ENCODE data around the gene VPS9D1. TPM values are rescaled to one million over a fixed set of nuclear protein-coding genes. Genes with fewer than 3 reads are reported as not detected.
A peak's percentile ranks its signal among the peaks of the same experiment; 100 is the strongest.

VPS9D1 gene
- total RNA-seq, 1 donor from 2014 or later = 12.2 TPM

- Mint-ChIP-seq H3K9me3 (ENCODE audit: unreplicated experiment) (no peaks in the 10 kb centered on the region), H3K27me3 (ENCODE audit: unreplicated experiment) (peaks cover 3% of the 10 kb centered on the region), H3K4me1 (ENCODE audit: unreplicated experiment) (no peaks in the 10 kb centered on the region), H3K36me3 (ENCODE audit: low read depth, unreplicated experiment) (peaks cover 14% of the 10 kb centered on the region), H3K4me3 (ENCODE audit: unreplicated experiment) (no peak overlapping the region), H3K27ac (ENCODE audit: unreplicated experiment) (no peak overlapping the region)
- no peak for TF ChIP-seq CTCF (IDR thresholded peaks at IDR 0.05; ENCODE audit: unreplicated experiment)
- DNase-seq (ENCODE audit: low spot score) = no peak
These were observed 40.7 kb upstream of the VPS9D1 start for GRCh38 chr16:89761304-89761922.

- peaks cover 14% of the 10 kb centered on the region for H3K36me3 Mint-ChIP-seq (ENCODE audit: low read depth, unreplicated experiment)
- no peak for DNase-seq (ENCODE audit: low spot score)
- H3K27ac Mint-ChIP-seq (ENCODE audit: unreplicated experiment) = peak overlapping the region; percentile 64
- no peaks in the 10 kb centered on the region for H3K9me3 Mint-ChIP-seq (ENCODE audit: unreplicated experiment)
- no peak for TF ChIP-seq CTCF (IDR thresholded peaks at IDR 0.05; ENCODE audit: unreplicated experiment)
- no peaks in the 10 kb centered on the region for H3K4me1 Mint-ChIP-seq (ENCODE audit: unreplicated experiment)
- H3K4me3 Mint-ChIP-seq (ENCODE audit: unreplicated experiment) = peak overlapping the region; percentile 31
- peaks cover 4% of the 10 kb centered on the region for H3K27me3 Mint-ChIP-seq (ENCODE audit: unreplicated experiment)
These were observed 39.1 kb upstream of the VPS9D1 start for GRCh38 chr16:89759746-89760340.

- DNase-seq (ENCODE audit: low spot score) = no peak
- Mint-ChIP-seq H3K27me3 (ENCODE audit: unreplicated experiment) (peaks cover 6% of the 10 kb centered on the region), H3K9me3 (ENCODE audit: unreplicated experiment) (no peaks in the 10 kb centered on the region), H3K27ac (ENCODE audit: unreplicated experiment) (peak overlapping the region; percentile 61), H3K4me3 (ENCODE audit: unreplicated experiment) (no peak overlapping the region), H3K4me1 (ENCODE audit: unreplicated experiment) (no peaks in the 10 kb centered on the region), H3K36me3 (ENCODE audit: low read depth, unreplicated experiment) (peaks cover 15% of the 10 kb centered on the region)
- TF ChIP-seq CTCF (IDR thresholded peaks at IDR 0.05; ENCODE audit: unreplicated experiment) = no peak
These were observed 28.9 kb upstream of the VPS9D1 start for GRCh38 chr16:89749637-89750036.

- H3K9me3 Mint-ChIP-seq (ENCODE audit: unreplicated experiment) = no peaks in the 10 kb centered on the region
- peaks cover 6% of the 10 kb centered on the region for H3K27me3 Mint-ChIP-seq (ENCODE audit: unreplicated experiment)
- H3K4me1 Mint-ChIP-seq (ENCODE audit: unreplicated experiment) = no peaks in the 10 kb centered on the region
- H3K4me3 Mint-ChIP-seq (ENCODE audit: unreplicated experiment) = no peak overlapping the region
- no peak overlapping the region for H3K27ac Mint-ChIP-seq (ENCODE audit: unreplicated experiment)
- peaks cover 15% of the 10 kb centered on the region for H3K36me3 Mint-ChIP-seq (ENCODE audit: low read depth, unreplicated experiment)
- no peak for DNase-seq (ENCODE audit: low spot score)
- TF ChIP-seq CTCF (IDR thresholded peaks at IDR 0.05; ENCODE audit: unreplicated experiment) = no peak
These were observed 28.2 kb upstream of the VPS9D1 start for GRCh38 chr16:89748921-89749320.

- peaks cover 6% of the 10 kb centered on the region for H3K27me3 Mint-ChIP-seq (ENCODE audit: unreplicated experiment)
- H3K27ac Mint-ChIP-seq (ENCODE audit: unreplicated experiment) = no peak overlapping the region
- no peak overlapping the region for H3K4me3 Mint-ChIP-seq (ENCODE audit: unreplicated experiment)
These were observed 27.4 kb upstream of the VPS9D1 start for GRCh38 chr16:89748076-89748475.

More at GRCh38 chr16:89748076-89748475, 27.4 kb upstream of the VPS9D1 start:
- Mint-ChIP-seq H3K36me3 (ENCODE audit: low read depth, unreplicated experiment) (peaks cover 18% of the 10 kb centered on the region), H3K9me3 (ENCODE audit: unreplicated experiment) (no peaks in the 10 kb centered on the region), H3K4me1 (ENCODE audit: unreplicated experiment) (no peaks in the 10 kb centered on the region)
- TF ChIP-seq CTCF (IDR thresholded peaks at IDR 0.05; ENCODE audit: unreplicated experiment) = no peak
- DNase-seq (ENCODE audit: low spot score) = no peak

Measured in endothelial cell (in vitro differentiated cells).